LoVo (cell line): Measurements from ENCODE around the gene CCDC60.
A peak's percentile ranks its signal among the peaks of the same experiment; 100 is the strongest.

Source experiments
- DNase-seq: peaks from one replicate; pipeline ENCODE4 v3.0.0-alpha.2; 2016; ENCODE audit warnings: low spot score

The CCDC60 gene

DNA sequence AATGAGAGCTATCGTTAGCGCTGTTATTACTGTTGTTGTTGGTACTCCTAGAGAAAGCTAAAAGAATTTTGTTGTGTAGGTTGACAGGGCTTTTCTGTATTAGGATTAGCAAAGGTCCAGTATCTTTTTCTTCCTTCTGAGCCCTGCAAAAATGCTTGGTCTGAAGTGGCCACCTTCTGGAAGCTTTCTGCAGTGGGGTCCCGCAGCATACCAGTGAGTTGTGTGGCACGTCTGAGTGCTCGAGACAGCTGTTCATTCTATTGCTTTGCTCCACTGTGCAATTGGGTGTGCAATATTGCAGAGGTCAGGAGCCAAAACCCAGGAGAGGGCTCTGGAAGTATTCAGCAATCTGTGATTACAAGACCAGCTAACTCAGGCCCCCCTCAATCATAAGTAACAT lies 57.1 kb downstream of the CCDC60 start:
- no peak for DNase-seq

- no peak for DNase-seq
Measured at GRCh38 chr12:119393677-119394076, 59.1 kb downstream of the CCDC60 start.

GRCh38 chr12:119397540-119397939 lies 63.0 kb downstream of the CCDC60 start:
- no peak for DNase-seq

GRCh38 chr12:119398190-119398589 lies 63.7 kb downstream of the CCDC60 start:
- no peak for DNase-seq

DNA sequence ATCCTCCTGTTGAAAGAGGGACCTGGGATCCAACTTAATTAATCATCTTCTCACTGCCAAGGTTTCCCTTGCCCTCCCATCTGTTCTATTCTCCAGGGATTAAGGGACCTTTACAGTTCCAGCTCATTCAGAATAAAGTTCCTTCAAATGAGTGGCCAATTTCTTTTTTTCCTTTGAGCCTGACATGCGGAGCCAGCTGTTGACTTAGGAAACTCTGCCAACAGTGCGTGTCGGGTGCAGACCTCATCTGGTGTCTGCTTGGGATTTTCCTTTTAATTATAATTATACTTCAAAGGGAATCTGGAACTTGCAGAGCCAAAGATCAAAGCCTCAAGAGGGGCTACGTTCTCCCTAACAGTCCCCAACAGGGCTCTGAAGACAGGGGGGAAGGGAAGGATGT lies 64.8 kb downstream of the CCDC60 start:
- no peak for DNase-seq

DNA sequence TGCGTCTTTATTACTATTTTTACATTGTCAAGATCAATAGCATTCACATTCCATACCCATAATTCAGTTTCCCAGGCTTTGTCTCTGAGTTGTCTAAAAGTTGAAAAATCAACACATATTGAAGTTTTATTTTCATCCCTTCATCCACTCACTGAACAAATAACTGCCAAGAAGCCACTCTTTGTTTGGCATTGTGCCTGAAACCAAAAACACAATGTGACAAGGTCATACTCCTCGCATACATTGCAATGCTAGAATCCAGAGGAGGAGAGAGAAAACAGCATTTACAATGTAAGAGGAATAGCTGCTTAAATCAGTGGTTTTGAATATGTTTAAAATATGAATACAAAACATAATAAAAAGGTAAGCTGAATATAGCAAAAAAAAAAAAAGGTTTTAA lies 71.8 kb downstream of the CCDC60 start:
- DNase-seq = no peak

GRCh38 chr12:119406811-119407210 lies 72.3 kb downstream of the CCDC60 start:
- no peak for DNase-seq

DNA sequence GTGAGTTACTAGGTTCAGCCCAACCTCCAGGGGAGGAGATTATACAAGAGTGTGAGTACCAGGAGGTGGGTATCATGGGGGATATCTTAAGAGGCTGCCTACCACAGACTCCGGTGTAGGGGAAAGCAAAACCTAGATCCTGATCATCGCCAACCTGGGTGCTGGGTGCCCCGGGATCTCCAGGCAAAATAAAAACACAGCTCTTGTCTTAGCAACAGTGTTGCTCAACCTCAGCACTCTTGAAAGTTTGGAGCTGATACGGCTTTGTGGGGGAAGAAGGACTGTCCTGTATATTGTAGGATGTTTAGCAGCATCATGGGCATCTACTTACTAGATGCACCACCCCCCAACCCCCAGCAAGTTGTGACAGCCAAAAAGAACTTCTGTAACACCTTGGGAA lies 74.5 kb downstream of the CCDC60 start:
- DNase-seq = no peak

DNA sequence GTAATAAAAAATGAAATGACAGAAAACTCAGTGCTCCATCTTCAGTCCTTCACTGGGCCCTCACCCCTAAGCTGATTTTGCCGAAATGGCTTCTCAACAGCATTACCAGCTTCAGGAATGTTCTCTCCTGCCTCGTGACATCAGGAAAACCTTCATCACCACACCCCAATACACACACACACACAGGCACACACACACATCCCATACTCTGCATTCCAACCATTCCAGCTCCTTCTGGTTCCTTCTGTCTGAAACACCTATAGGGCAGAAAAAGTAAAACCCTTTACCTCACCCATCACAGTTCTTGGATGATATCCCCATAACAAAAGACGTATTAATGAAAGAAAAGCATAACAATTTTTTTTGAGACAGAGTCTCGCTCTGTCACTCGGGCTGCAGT lies 75.9 kb downstream of the CCDC60 start:
- no peak for DNase-seq

DNA sequence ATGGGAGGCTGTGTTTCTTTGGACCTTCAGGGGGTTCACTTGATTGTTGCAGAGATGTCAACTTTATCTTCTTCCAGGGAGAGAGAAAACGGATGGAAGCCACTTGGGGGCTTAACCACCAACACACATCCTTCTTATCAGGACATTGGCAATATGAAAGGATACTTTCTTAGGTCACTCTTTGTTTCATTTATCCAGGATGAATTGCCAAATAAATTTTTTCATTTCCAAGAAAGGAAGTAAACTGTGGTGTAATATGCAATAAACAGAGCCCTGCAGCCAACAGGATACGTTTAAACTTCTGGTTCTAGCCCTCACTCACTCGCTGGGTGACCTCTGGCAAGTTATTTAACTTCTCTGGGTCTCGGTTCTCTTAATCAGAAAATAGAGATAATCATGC lies 77.8 kb downstream of the CCDC60 start:
- DNase-seq = no peak

- DNase-seq = peak; percentile 63
Measured at GRCh38 chr12:119412811-119413794, 78.6 kb downstream of the CCDC60 start.

GRCh38 chr12:119415714-119416113 lies 81.2 kb downstream of the CCDC60 start:
- no peak for DNase-seq

DNA sequence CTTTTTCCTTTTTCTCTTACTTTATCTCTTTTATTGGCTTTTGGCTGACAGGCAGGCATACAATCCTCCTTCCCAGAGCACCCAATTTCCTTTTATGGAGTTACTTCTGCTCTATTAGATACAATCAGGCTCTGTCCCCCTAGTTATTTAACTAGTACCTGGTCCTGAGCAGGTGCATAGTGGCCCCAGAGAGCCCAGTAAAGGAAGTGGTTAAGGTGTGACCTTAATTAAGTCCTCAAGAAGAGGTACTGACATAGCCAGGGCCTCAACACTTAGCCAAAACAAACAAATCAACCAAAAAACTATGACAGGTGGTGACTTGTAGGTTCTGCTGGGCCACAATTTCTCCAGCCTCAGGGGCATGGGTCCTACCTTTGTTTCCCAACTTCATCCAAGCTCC lies 82.9 kb downstream of the CCDC60 start:
- DNase-seq = no peak

DNA sequence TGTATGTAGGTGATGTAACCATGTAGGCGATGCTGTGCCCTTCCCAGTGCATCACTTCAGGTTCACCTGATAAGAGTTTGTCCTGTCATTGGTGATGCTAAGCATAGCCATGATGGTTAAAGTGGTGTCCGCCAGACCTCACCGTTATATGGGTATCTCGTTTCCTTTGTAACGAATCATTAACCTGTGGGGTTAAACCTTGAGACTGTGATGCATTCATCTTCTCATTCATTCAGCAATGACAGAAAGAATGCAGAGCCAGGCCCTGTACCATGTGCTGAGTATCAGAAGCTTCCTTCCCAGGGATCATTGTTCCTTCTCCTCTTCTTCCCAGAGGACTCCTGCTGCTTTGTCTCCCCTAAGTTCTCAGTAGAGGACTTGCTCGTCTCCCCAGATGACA lies 84.9 kb downstream of the CCDC60 start:
- no peak for DNase-seq

GRCh38 chr12:119423285-119423684 lies 88.8 kb downstream of the CCDC60 start:
- no peak for DNase-seq

DNA sequence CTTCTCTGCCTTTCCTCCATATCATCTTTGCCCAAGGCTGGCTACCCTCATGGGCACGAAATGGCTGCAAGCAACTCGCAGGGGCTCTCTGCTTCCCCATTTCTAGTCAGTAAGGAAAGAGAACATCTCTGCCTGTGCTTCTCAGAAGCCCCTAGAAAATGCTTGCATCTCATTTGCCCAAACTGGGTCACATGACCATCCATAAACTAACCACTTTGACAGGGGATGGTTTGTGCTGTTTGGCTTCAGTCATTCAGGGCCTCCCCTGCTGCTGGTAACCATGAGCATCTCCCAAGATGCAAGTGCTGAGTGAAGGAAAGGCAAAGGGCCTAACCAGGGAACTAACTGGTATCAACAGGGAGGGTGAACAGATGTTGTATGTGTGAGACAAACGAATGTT lies 91.1 kb downstream of the CCDC60 start:
- no peak for DNase-seq

DNA sequence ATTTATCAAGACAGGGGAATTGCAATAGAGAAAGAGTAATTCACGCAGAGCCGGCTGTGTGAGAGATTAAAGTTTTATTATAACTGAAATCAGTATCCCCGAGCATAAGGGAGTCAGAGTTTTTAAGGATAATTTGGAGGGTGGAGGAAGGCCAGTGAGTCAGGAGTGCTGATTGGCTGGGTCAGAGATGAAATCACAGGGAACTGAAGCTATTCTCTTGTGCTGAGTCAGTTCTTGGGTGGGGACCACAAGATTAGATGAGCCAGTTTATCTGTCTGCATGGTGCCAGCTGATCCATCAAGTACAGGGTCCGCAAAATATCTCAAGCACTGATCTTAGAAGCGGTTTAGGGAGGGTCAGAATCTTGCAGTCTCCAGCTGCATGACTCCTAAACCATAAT lies 96.6 kb downstream of the CCDC60 start:
- no peak for DNase-seq

GRCh38 chr12:119432949-119433348 lies 98.4 kb downstream of the CCDC60 start:
- DNase-seq = no peak

DNA sequence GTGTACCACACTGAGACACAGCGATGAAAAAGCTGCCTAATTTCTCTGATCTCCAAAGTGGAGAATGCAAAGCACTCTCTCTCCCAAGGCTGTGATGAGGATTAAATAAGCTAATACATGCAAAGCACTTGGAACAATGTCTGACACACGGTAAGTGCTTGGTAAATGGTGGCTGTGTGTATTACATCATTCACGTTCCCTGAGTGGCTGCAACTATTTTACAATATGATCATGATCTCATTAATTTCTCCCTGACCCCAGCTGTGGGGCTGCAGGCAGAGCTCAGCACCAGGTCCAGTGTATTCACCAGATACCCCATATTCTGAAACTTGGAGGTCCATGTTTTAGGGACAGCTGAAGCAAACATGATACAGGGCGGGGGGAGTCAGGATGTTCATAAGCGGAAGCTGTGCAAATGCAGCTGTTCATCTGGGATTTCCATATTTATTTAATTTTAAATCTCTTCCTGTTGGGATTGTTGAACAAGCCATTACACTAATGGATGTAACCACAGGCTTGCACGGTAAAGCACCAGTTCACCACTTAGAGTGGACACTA lies 106.4 kb downstream of the CCDC60 start:
- no peak for DNase-seq

DNA sequence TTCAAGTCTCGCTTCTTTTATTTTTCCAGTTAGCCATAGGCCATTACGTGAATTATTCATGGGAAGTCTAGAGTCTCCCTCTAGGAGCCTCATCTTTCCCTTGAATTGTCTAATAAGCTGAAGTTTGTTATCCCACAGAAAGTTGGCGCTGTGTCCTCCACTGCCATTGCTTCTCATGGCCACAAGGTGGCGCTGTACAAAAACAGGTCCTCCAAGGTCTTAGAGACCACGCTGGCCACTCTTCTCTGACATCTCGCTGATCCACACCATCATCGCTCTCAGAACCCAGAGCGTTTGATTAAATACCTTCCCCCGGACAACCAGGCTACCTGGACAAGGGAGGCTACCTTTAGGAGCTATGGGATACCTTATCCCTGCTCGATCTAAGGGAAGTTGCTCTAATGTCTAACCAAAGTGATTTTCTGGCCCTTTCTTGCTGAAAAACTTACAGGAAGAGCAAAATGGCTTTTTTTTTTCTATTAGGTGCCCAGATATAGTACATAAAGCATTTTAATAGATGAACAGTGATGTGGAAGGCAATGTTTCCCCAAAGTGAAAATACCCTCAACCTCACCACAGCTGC lies 110.0 kb downstream of the CCDC60 start:
- peak; percentile 67 for DNase-seq

- DNase-seq = no peak
Measured at GRCh38 chr12:119446459-119446858, 111.9 kb downstream of the CCDC60 start.

- no peak for DNase-seq
Measured at GRCh38 chr12:119447126-119447525, 112.6 kb downstream of the CCDC60 start.

DNA sequence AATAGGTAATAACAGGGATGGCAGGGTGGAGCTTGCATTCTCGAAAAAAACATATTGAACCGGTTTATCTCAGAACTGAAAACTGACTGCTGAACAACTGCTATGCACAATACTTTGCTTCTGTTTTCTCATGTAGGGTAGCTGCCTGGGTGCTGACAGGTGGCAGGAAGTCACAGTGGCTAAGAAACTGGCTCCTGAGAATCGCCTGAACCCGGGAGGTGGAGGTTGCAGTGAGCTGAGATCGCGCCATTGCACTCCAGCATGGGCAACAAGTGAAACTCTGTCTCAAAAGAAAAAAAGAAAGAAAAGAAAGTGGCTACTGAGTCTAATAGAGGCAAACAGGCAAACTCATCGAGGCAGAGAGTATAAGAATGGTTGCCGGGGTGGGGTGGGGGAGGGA lies 113.1 kb downstream of the CCDC60 start:
- no peak for DNase-seq
